Measurements from ENCODE around the gene LHFPL3.

Gene LHFPL3

DNA sequence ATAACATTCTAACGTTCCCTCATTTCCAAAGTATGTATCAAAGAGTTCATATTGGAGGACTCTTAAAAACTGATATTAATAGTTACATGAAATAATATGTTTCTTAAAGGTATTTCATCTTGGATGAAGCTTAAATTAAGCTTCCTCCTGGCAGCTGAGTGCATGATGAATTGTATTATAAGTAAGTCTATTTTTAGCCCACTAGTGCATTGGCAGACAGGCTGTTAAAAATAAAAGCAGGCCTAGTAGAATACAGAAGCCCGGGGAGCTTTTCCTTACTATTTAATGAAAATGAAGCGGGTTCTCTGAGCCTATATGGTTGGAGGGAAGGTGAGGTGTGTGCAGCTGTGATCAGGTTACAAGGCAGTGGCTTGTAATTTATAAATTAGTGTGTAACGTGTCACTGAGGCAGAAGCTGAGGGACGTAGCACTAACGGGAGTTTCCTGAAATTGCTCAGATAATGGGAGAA, 554.9 kb downstream of the LHFPL3 start:
- Histone ChIP-seq H3K79me1 (replicated peaks; ENCODE audit: low read length, poor library complexity, severe bottlenecking) (no peaks in the 10 kb centered on the region), H3K4me3 (ENCODE audit: insufficient read depth in 1 of 2, low read depth in 1 of 2, low read length in 2 of 2) (peak overlapping the region in 1 of 2 experiments; percentile 9), H2BK5ac (ENCODE audit: low read depth, low read length, poor library complexity, severe bottlenecking) (no peak overlapping the region), H4K8ac (ENCODE audit: low read length) (no peak overlapping the region), H3K14ac (ENCODE audit: low read length in 2 of 2) (no peak overlapping the region), H3K4me2 (ENCODE audit: low read length, poor library complexity, severe bottlenecking) (no peak overlapping the region), H2AFZ (ENCODE audit: low read depth, low read length) (no peak overlapping the region), H3K27me3 (ENCODE audit: control insufficient read depth in 1 of 2, insufficient read depth in 1 of 2, low read length in 2 of 2) (peaks cover 21 to 37% of the 10 kb centered on the region in 2 experiments), H3K23ac (ENCODE audit: low read length in 2 of 2) (no peak overlapping the region), H3K4me1 (ENCODE audit: control insufficient read depth, insufficient read depth, low read depth, low read length) (peaks cover 5% of the 10 kb centered on the region), H2AK5ac (ENCODE audit: low read length, severe bottlenecking) (no peak overlapping the region), H3K9ac (ENCODE audit: low read length) (peak overlapping the region; percentile 53), H2BK15ac (ENCODE audit: low read depth, poor library complexity, severe bottlenecking) (no peak overlapping the region), H3K27ac (ENCODE audit: low read length, poor library complexity, severe bottlenecking) (no peak overlapping the region), H3K4ac (ENCODE audit: low read depth in 1 of 2, low read length in 2 of 2) (no peak overlapping the region), H2BK120ac (ENCODE audit: low read depth, low read length) (no peak overlapping the region), H3K18ac (ENCODE audit: low read depth in 1 of 2, low read length in 2 of 2) (no peak overlapping the region), H2BK12ac (ENCODE audit: low read length in 2 of 2) (no peak overlapping the region), H3K9me3 (ENCODE audit: control insufficient read depth, low read length) (peaks cover 12% of the 10 kb centered on the region), H3K36me3 (ENCODE audit: control insufficient read depth in 1 of 2, insufficient read depth in 2 of 2, low read depth in 1 of 2, low read length in 2 of 2) (no peaks in the 10 kb centered on the region), H4K91ac (ENCODE audit: low read length) (no peak overlapping the region)
- DNase-seq, result peak; percentile 4
- 4% methylated on average over 5 of the region's 6 CpGs for WGBS

DNA sequence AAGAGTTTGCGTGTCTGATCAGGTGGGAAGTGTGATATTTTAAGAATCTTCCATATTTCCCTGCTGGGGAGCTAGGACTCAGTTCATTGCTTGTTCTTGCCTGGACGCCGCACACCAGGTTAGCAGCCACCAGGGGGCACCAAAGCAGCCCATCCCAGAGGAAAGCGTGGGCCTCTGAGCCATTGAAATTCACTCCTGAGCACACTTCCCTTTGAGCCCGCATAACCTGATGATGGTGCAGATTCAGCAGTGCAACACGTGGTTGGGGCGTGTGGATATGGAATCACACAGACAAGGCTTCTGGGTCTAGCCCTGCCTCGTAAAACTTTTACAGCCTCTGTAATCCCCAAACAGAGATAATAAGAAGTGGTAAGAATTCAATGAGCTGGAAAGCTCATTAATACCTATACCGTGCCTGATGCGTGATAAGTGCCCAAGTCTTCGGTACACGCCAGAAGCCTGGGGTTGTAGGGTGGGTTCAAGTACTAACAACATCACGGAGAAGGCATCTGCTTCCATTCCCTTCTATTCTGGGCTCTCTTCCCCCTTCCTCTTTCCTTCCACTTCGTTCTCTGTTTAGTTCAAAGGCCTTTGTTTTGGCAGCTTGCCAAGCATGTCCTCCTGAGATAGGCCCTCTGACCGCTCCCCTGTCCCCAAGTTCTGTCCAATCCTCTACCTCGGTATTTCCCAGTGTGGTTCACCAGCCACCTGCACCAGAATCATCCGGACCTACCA, 555.5 kb downstream of the LHFPL3 start:
- H3K14ac ChIP-seq (ENCODE audit: low read length in 2 of 2), result no peak overlapping the region
- no peak overlapping the region for H2BK12ac ChIP-seq (ENCODE audit: low read length in 2 of 2)
- H2AFZ ChIP-seq (ENCODE audit: low read depth, low read length), result no peak overlapping the region
- no peak overlapping the region for H3K4me2 ChIP-seq (ENCODE audit: low read length, poor library complexity, severe bottlenecking)
- H2BK120ac ChIP-seq (ENCODE audit: low read depth, low read length), result no peak overlapping the region
- H3K23ac ChIP-seq (ENCODE audit: low read length in 2 of 2), result no peak overlapping the region
- 44% methylated on average over 14 of the region's 17 CpGs for WGBS
- no peak overlapping the region for H2BK15ac ChIP-seq (ENCODE audit: low read depth, poor library complexity, severe bottlenecking)
- no peak overlapping the region for H3K4ac ChIP-seq (ENCODE audit: low read depth in 1 of 2, low read length in 2 of 2)
- peak overlapping the region in 1 of 2 experiments; percentile 9 for H3K4me3 ChIP-seq (ENCODE audit: insufficient read depth in 1 of 2, low read depth in 1 of 2, low read length in 2 of 2)
- no peak overlapping the region for H4K8ac ChIP-seq (ENCODE audit: low read length)
- peak overlapping the region; percentile 61 for H3K9ac ChIP-seq (ENCODE audit: low read length)
- H2AK5ac ChIP-seq (ENCODE audit: low read length, severe bottlenecking), result no peak overlapping the region
- H3K27me3 ChIP-seq (ENCODE audit: control insufficient read depth in 1 of 2, insufficient read depth in 1 of 2, low read length in 2 of 2), result peaks cover 24 to 43% of the 10 kb centered on the region in 2 experiments
- peaks cover 12% of the 10 kb centered on the region for H3K9me3 ChIP-seq (ENCODE audit: control insufficient read depth, low read length)
- H3K4me1 ChIP-seq (ENCODE audit: control insufficient read depth, insufficient read depth, low read depth, low read length), result peaks cover 5% of the 10 kb centered on the region
- no peaks in the 10 kb centered on the region for H3K36me3 ChIP-seq (ENCODE audit: control insufficient read depth in 1 of 2, insufficient read depth in 2 of 2, low read depth in 1 of 2, low read length in 2 of 2)
- H2BK5ac ChIP-seq (ENCODE audit: low read depth, low read length, poor library complexity, severe bottlenecking), result no peak overlapping the region
- no peak overlapping the region for H3K18ac ChIP-seq (ENCODE audit: low read depth in 1 of 2, low read length in 2 of 2)
- H3K79me1 ChIP-seq (replicated peaks; ENCODE audit: low read length, poor library complexity, severe bottlenecking), result no peaks in the 10 kb centered on the region
- no peak overlapping the region for H3K27ac ChIP-seq (ENCODE audit: low read length, poor library complexity, severe bottlenecking)
- H4K91ac ChIP-seq (ENCODE audit: low read length), result no peak overlapping the region
- DNase-seq, result peak; percentile 81

DNA sequence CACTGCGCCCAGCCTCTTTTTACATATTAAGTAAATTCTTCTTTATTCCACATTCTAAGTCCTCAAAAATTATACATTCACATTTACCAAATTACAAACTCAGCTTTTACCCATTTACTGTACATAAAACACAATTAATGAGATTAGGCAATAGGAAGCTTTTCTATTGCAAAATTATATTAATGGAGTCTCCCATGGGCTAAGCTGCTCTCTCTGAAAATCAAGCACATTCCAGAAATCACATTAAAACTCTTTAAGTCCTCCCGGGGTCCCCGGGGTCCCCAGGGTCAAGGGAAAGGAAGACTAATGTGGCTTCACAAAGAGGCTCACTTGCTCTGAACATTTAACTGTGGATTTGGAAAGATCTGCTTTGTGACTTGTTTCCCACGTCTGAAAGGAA, 558.2 kb downstream of the LHFPL3 start:
- H3K23ac ChIP-seq (ENCODE audit: low read length in 2 of 2), result no peak overlapping the region
- no peak overlapping the region for H3K14ac ChIP-seq (ENCODE audit: low read length in 2 of 2)
- no peaks in the 10 kb centered on the region for H3K79me1 ChIP-seq (replicated peaks; ENCODE audit: low read length, poor library complexity, severe bottlenecking)
- H2AK5ac ChIP-seq (ENCODE audit: low read length, severe bottlenecking), result no peak overlapping the region
- H3K9me3 ChIP-seq (ENCODE audit: control insufficient read depth, low read length), result no peaks in the 10 kb centered on the region
- H2BK5ac ChIP-seq (ENCODE audit: low read depth, low read length, poor library complexity, severe bottlenecking), result no peak overlapping the region
- no peak for DNase-seq
- no peak overlapping the region for H3K18ac ChIP-seq (ENCODE audit: low read depth in 1 of 2, low read length in 2 of 2)
- H3K36me3 ChIP-seq (ENCODE audit: control insufficient read depth in 1 of 2, insufficient read depth in 2 of 2, low read depth in 1 of 2, low read length in 2 of 2), result no peaks in the 10 kb centered on the region
- H3K27me3 ChIP-seq (ENCODE audit: control insufficient read depth in 1 of 2, insufficient read depth in 1 of 2, low read length in 2 of 2), result peaks cover 24 to 60% of the 10 kb centered on the region in 2 experiments
- H3K4ac ChIP-seq (ENCODE audit: low read depth in 1 of 2, low read length in 2 of 2), result no peak overlapping the region
- no peak overlapping the region for H3K9ac ChIP-seq (ENCODE audit: low read length)
- H4K91ac ChIP-seq (ENCODE audit: low read length), result no peak overlapping the region
- no peak overlapping the region for H3K27ac ChIP-seq (ENCODE audit: low read length, poor library complexity, severe bottlenecking)
- H4K8ac ChIP-seq (ENCODE audit: low read length), result no peak overlapping the region
- H2BK15ac ChIP-seq (ENCODE audit: low read depth, poor library complexity, severe bottlenecking), result no peak overlapping the region
- H2AFZ ChIP-seq (ENCODE audit: low read depth, low read length), result no peak overlapping the region
- no peak overlapping the region for H2BK120ac ChIP-seq (ENCODE audit: low read depth, low read length)
- H3K4me3 ChIP-seq (ENCODE audit: insufficient read depth in 1 of 2, low read depth in 1 of 2, low read length in 2 of 2), result no peak overlapping the region
- H3K4me2 ChIP-seq (ENCODE audit: low read length, poor library complexity, severe bottlenecking), result no peak overlapping the region
- H2BK12ac ChIP-seq (ENCODE audit: low read length in 2 of 2), result no peak overlapping the region
- H3K4me1 ChIP-seq (ENCODE audit: control insufficient read depth, insufficient read depth, low read depth, low read length), result peaks cover 5% of the 10 kb centered on the region
- 77% methylated on average over 4 of the region's 4 CpGs for WGBS

DNA sequence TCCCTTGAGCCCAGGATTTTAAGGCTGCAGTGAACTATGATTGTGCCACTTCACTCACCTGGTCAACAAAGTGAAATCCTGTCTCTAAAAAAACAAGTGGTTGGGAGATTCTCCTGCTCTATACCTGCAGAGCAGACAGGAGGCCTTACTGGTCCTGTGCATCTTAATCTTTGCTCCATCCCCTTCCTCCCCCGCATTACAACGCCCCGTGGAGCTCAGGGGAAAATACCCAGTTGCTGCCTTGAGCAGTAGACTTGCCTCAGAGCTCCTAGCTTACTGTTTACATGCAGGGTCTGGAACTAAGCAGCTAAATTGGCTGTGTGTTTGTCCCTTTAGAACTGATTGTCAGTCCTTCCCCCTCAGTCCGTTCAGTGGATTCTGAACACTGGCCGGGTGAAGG, 561.8 kb downstream of the LHFPL3 start:
- Histone ChIP-seq H2BK15ac (ENCODE audit: low read depth, poor library complexity, severe bottlenecking) (no peak overlapping the region), H3K18ac (ENCODE audit: low read depth in 1 of 2, low read length in 2 of 2) (no peak overlapping the region), H3K4me2 (ENCODE audit: low read length, poor library complexity, severe bottlenecking) (no peak overlapping the region), H2BK12ac (ENCODE audit: low read length in 2 of 2) (no peak overlapping the region), H3K27ac (ENCODE audit: low read length, poor library complexity, severe bottlenecking) (no peak overlapping the region), H3K23ac (ENCODE audit: low read length in 2 of 2) (no peak overlapping the region), H2AK5ac (ENCODE audit: low read length, severe bottlenecking) (no peak overlapping the region), H2BK5ac (ENCODE audit: low read depth, low read length, poor library complexity, severe bottlenecking) (no peak overlapping the region), H4K8ac (ENCODE audit: low read length) (no peak overlapping the region), H3K9me3 (ENCODE audit: control insufficient read depth, low read length) (no peaks in the 10 kb centered on the region), H3K4ac (ENCODE audit: low read depth in 1 of 2, low read length in 2 of 2) (no peak overlapping the region), H3K79me1 (replicated peaks; ENCODE audit: low read length, poor library complexity, severe bottlenecking) (no peaks in the 10 kb centered on the region), H3K27me3 (ENCODE audit: control insufficient read depth in 1 of 2, insufficient read depth in 1 of 2, low read length in 2 of 2) (peaks cover 21 to 81% of the 10 kb centered on the region in 2 experiments), H3K4me3 (ENCODE audit: insufficient read depth in 1 of 2, low read depth in 1 of 2, low read length in 2 of 2) (no peak overlapping the region), H2BK120ac (ENCODE audit: low read depth, low read length) (no peak overlapping the region), H2AFZ (ENCODE audit: low read depth, low read length) (no peak overlapping the region), H3K4me1 (ENCODE audit: control insufficient read depth, insufficient read depth, low read depth, low read length) (no peaks in the 10 kb centered on the region), H4K91ac (ENCODE audit: low read length) (no peak overlapping the region), H3K14ac (ENCODE audit: low read length in 2 of 2) (no peak overlapping the region), H3K36me3 (ENCODE audit: control insufficient read depth in 1 of 2, insufficient read depth in 2 of 2, low read depth in 1 of 2, low read length in 2 of 2) (no peaks in the 10 kb centered on the region), H3K9ac (ENCODE audit: low read length) (no peak overlapping the region)
- DNase-seq, result no peak
- WGBS, result 70% methylated on average over 5 of the region's 5 CpGs
